ENCODE results near the gene MED31. TPM values are rescaled to one million over a fixed set of nuclear protein-coding genes. Genes with fewer than 3 reads are reported as not detected.
"Not testable (repeated sequence)": the region's sequence is repeated elsewhere in the genome, so short reads cannot be mapped to it uniquely, and the experiment has no call there.

Gene MED31
- total and polyA plus RNA-seq, 8 donors, result 19.1 to 29.8 (median 24.1) TPM

- Histone ChIP-seq H3K4me1 (peaks cover 0 to 9% of the 10 kb centered on the region in 2 donors), H3K27me3 (peaks cover 8 to 40% of the 10 kb centered on the region in 2 donors), H3K36me3 (no peaks in the 10 kb centered on the region), H3K27ac (no peak overlapping the region), H3K9me3 (no peaks in the 10 kb centered on the region), H3K4me3 (no peak overlapping the region)
- ATAC-seq, result no peak
- no peak for DNase-seq
- TF ChIP-seq CTCF (IDR thresholded peaks at IDR 0.05), result no peak
- intact Hi-C loops (cut with DNase I), result no loop called here
Observed at GRCh38 chr17:6661464-6661848, 10.1 kb upstream of the MED31 start.

DNA sequence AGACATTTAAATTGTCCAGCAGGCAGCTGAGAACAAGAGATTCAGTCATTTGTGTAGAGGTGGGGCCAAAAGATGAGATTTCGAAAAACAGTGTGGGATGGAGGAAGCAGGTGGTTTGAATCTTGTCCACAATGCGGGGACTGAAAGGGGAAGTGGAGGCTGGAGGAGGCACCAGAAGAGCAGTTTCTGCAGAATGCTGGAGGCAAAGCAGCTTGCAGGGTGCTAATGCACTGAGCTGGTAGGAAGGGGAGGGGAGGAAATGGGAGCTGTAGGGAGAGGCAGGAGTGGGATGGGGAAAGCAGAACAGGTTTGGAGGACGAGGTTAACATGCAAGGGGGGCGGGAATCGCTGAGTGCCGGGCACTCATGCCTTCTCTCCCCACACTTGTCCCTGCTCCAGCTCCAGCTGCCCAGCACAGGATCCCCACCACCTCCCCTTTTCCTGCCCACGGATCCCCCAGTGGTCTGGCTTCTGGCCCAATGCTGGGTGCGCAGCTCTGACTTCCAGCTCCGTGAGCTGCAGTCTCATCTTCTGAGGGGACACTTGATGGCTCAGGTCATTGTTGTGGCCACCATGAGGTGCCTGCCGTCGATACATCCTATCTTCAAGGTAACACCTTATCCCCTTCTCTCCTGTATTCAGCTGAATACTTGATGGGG is 9.5 kb upstream of the MED31 start:
- Histone ChIP-seq H3K36me3 (no peaks in the 10 kb centered on the region), H3K9me3 (no peaks in the 10 kb centered on the region), H3K4me1 (peaks cover 0 to 9% of the 10 kb centered on the region in 2 donors), H3K27me3 (peaks cover 8 to 44% of the 10 kb centered on the region in 2 donors), H3K4me3 (no peak overlapping the region), H3K27ac (no peak overlapping the region)
- peak in 1 of 4 donors; percentile 41 for DNase-seq
- no peak for TF ChIP-seq CTCF (IDR thresholded peaks at IDR 0.05)
- intact Hi-C loops (cut with DNase I), result no loop called here
- peak; percentile 6 for ATAC-seq

- ATAC-seq, result no peak
- no peak overlapping the region for H3K4me3 ChIP-seq
- no peak overlapping the region for H3K27ac ChIP-seq
- peaks cover 0 to 9% of the 10 kb centered on the region in 2 donors for H3K4me1 ChIP-seq
- no peak for DNase-seq
- no peaks in the 10 kb centered on the region for H3K36me3 ChIP-seq
- no peak for TF ChIP-seq CTCF (IDR thresholded peaks at IDR 0.05)
- H3K9me3 ChIP-seq, result no peaks in the 10 kb centered on the region
- peaks cover 12 to 44% of the 10 kb centered on the region in 2 donors for H3K27me3 ChIP-seq
- intact Hi-C loops (cut with DNase I), result no loop called here
Observed at GRCh38 chr17:6660101-6660500, 8.7 kb upstream of the MED31 start.

- H3K36me3 ChIP-seq; ATAC-seq; H3K27ac ChIP-seq; intact Hi-C loops (cut with DNase I); H3K4me3 ChIP-seq; H3K9me3 ChIP-seq; H3K4me1 ChIP-seq: not testable (repeated sequence)
- peak in 1 of 4 donors; percentile 5 for DNase-seq
- H3K27me3 ChIP-seq, result peaks cover 18 to 61% of the 10 kb centered on the region in 2 donors
Observed at GRCh38 chr17:6658411-6658810, 7.0 kb upstream of the MED31 start.

- Histone ChIP-seq H3K27ac (no peak overlapping the region), H3K27me3 (peaks cover 18 to 59% of the 10 kb centered on the region in 2 donors), H3K36me3 (no peaks in the 10 kb centered on the region), H3K4me3 (peak overlapping the region in 1 of 2 donors; percentile 24), H3K4me1 (peaks cover 0 to 9% of the 10 kb centered on the region in 2 donors), H3K9me3 (no peaks in the 10 kb centered on the region)
- intact Hi-C loops (cut with DNase I), result no loop called here
- no peak for TF ChIP-seq CTCF (IDR thresholded peaks at IDR 0.05)
- no peak for ATAC-seq
- no peak for DNase-seq
Observed at GRCh38 chr17:6657633-6658287, 6.4 kb upstream of the MED31 start.

GRCh38 chr17:6656797-6657632 is 5.6 kb upstream of the MED31 start:
- H3K27ac ChIP-seq; H3K9me3 ChIP-seq; H3K36me3 ChIP-seq; intact Hi-C loops (cut with DNase I): not testable (repeated sequence)
- peak in 2 of 4 donors; percentile 28 to 76 for DNase-seq
- Histone ChIP-seq H3K4me1 (peaks cover 0 to 14% of the 10 kb centered on the region in 2 donors), H3K4me3 (peak overlapping the region in 1 of 2 donors; percentile 24), H3K27me3 (peaks cover 18 to 61% of the 10 kb centered on the region in 2 donors)
- ATAC-seq, result peak; percentile 19

GRCh38 chr17:6655732-6656361 is 4.4 kb upstream of the MED31 start:
- H3K9me3 ChIP-seq; H3K36me3 ChIP-seq; ATAC-seq; H3K27ac ChIP-seq; H3K4me3 ChIP-seq; intact Hi-C loops (cut with DNase I): not testable (repeated sequence)
- H3K27me3 ChIP-seq, result peaks cover 18 to 65% of the 10 kb centered on the region in 2 donors
- peaks cover 0 to 14% of the 10 kb centered on the region in 2 donors for H3K4me1 ChIP-seq
- peak in 1 of 4 donors; percentile 20 for DNase-seq
